ENCODE data around the gene CCDC180.
"Not testable (repeated sequence)": the region's sequence is repeated elsewhere in the genome, so short reads cannot be mapped to it uniquely, and the experiment has no call there.

The CCDC180 gene

DNA sequence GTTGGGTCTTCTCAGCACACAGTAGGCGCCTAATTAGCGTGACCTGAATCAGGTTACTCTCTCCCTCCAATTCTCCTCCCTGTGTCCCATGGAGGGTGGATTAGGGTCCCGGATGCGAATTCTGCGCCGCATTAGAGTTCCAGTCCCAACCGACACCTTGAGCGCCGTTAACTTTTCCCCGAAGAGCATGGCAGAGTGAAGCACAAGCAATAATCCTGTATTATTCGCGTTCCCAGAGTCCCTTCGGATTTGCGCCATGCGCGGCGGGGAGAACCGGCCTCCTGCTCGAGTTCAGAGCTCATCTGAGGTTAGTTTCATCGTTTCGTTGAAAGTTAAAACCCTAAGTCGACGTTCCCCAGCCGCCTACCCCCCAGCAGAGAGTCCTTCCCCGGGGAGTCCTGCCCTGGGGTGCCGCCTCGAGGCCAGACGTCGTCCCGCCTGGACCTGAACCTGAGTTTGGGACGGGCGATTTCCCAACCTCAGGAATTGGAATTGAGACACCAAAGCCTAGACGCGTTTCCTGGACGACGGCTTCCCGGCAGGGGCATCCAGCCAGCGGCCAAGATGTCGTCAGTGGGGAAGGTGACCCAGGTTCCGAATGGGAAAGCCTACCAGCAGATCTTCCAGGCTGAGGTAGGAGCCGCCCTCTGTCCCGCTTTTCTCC lies at the start of gene CCDC180:
CCDC180 (plus strand) TSS at position 160 of the 664 bp plus-strand sequence; CDS start at position 565, 405 bp downstream.
- no peak for DNase-seq

DNA sequence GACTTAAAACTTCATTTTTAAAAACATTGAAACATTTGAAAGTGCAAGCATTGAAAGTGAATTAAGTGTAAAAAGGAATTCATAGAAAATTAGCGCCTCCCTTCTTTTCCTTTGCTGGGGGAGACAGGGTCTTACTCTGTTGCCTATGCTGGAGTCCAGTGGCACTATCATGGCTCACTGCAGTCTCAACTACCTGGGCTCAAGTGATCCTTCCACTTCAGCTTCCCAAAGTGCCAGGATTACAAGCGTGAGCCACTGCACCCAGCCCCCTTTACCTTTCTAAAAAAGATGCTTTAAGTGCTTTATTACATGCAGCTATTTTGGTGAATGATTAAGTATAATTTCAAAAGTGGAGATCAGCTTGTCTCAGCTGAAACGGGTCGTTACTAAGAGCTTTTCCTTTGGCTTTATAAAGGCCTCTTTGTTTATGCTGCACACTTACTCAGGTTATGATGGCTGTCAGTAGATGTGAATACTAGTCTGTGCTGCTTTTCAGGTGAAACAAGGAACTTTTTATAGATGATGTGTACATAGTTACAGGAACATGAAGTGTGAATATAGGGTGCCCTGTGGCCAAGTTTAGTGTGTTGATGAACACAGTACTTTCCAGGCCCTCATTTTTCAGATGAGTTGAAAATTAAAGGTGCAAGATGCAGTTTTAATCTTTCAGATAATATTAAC lies 47.5 kb upstream of the CCDC180 start:
- not testable (repeated sequence) for DNase-seq

DNA sequence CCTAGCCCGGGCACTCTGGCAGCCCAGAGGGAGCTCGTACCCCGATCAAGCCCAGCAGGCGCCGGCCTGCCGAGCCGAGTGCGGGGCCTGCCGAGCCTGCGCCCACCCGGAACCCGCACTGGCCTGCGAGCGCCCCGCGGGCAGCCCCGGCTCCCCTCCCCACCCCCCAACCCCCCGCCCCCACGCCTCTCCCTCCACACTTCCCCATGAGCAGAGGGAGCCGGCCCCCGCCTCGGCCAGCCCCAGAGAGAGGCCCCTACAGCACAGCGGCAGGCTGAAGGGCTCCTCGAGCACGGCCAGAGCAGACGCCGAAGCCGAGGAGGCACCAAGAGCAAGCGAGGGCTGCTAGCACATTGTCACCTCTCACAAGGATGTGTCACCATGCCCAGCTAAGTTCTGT lies 36.2 kb upstream of the CCDC180 start:
- DNase-seq: no peak

DNA sequence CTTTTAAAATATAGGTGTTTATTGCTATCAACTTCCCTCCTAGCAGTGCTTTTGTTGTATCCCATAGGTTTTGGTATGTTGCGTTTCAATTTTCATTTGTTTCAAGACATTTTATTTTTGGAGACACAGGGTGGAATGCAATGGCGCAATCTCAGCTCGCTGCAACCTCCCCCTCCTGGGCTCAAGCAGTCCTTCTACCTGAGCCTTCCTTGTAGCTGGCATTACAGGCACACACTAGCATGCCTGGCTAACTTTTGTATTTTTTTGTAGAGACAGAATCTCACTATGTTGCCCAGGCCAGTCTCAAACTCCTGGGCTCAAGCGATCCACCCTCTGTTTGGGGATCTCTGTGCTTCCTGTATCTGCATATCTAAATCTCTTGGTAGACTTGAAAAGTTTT lies 35.4 kb upstream of the CCDC180 start:
- DNase-seq: no peak

DNA sequence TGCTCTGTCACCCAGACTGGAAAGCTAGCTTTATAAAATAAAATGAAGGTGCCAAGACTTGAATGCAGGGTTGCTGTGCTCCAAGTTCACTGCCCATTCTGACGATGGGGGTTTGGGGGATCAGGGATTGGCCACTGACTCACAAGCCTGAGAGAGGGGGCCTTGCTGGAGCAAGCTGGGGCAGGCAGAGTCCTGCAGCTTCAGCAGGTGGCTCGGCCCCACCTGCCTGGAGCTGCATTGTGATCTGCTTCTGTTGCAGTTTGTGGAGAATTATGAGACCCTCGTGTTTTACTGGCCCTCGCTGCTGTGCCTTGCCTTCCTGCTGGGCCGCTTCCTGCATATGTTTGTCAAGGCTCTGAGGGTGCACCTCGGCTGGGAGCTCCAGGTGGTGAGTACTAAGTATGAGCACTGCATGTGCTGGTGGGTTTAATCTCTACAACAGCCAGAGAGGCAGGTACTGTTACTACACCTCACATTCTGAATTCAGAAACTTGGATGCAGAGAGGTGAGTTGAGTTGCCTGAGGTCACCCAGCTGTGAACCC lies 31.1 kb upstream of the CCDC180 start:
- no peak for DNase-seq

DNA sequence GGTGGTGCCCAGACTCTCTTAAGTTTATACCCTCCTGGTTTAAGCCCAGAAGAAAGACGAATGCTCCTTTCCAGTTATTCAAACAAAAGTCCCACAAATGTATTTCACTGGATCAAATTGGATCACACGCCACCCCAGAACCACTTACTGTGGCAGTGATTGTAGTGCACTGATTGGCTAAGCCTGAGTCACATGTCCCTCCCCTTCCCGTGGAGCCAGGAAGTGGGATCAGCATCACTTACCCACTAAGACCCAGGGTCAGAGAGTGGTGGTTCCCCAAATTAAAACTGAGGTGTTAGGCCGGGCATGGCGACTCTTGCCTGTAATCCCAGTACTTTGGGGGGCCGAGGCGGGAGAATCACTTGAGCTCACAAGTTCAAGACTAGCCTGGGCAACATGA lies 29.5 kb upstream of the CCDC180 start:
- DNase-seq: no peak

DNA sequence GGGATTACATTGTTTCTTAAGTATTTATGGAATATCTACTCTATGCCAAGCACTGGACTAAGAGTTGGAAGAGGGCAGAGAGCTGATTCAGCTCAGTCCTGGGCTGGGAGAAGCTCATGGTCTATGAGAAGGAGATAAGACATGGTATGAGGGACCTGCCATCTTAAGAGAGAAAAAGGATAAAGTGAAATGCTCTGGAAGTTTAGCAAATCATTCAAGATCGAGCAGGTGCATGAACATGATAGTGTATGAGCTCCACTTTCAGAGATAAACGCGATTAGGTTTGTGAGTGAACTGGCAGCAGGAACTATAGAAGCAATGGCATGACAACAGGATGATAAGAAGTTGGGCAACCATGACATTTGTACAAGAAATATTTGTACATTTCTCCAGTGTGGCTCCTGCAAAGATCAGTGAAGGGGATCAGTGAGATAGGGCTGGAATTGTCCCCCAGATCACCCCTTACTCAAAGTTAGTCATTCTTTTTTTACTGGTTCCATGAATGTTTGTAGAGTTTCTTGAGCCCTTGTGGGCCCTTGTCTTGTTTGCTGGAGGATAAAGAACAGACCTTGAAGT lies 26.6 kb upstream of the CCDC180 start:
- DNase-seq: no peak

DNA sequence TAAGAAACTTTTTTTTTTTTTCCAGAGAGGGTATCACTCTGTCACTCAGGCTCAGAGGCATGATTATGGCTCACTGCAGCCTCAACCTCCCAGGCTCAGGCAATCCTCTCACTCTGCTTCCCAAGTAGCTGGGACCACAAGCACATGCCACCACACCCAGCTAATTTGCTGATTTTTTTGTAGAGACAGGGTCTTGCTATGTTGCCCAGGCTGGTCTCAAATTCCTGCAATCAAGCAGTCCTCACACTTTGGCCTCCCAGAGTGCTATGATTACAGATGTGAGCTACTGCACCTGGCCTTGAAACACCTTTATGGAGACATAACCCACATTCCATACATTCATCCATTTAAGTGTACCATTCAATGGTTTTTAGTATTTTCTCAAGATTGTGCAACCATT lies 23.7 kb upstream of the CCDC180 start:
- DNase-seq: no peak

DNA sequence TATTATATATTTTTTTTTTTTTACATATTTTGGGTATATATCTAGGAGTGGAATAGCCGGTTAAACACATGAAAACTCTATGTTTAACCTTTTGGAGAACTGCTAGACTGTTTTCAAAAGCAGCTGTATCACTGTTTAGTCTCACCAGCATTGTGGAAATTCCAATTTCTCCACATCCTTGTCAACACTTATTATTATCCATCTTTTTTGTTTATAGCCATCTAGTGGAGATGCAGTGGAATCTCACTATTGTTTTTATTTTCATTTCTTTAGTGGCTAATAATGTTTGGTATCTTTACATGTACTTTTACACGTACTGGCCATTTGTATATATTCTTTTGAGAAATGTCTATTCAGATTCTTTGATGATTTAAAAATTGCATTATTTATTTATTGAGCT lies 22.7 kb upstream of the CCDC180 start:
- no peak for DNase-seq

DNA sequence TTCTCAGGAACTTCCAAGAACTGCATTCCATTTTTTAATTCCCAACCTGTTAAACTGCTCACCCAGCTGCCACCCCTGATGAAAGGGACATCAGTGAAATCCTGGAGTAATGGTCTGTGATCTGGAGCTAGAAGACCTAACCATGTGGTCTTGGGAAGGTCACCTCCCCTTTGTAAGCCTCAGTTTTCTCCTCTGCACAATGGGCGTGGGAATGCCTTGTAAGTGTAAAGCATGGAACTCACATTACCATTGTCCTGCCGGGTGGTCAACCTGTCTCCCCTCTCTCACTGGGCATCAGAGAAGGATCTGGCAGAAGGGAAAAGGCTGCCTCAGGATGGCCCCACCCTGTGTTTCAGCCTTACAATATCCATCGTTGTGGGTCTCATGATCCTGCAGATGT lies 15.3 kb upstream of the CCDC180 start:
- no peak for DNase-seq

DNA sequence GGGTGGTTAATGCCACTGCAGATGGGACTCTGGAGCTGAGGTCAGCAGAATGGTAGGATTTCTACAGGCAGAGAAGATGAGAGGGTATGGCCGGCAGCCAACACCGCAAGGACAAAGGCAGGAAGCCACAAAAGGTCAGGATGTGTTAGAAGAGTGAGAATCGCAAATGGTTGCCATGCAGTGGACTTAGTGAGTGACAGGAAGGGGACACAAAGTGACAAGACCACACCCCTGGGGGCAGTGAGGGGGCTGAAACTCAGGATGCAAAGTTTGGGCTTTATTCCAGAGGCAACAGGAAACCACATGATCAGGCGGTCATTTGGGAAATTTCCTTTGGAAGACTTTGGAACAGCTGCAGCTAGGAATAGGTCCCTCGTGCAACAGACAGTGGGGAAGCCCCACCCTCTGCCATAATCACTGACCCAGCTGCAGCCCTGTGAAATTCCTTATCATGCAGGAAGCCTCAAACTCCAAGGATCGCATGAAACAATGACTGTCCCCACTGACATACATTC lies 14.2 kb upstream of the CCDC180 start:
- DNase-seq: no peak

DNA sequence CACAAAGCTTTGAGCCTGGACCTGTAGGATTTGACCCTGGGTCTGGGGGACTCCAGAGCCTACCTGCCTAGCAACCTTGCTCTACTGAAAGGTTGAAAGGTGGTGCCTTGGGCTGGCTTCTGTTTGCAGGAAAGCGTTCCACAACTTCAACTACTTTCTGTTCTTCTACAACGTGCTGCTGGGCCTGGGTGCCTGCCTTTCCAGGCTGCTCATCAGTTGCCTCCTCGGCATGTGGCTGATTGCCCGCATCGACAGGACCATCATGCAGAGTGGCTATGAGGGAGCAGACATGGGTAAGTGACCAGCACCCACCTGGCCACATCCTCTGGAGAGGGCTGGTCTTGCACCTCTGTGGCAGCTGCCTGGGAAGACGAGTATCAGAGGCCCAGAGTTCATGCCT lies 13.6 kb upstream of the CCDC180 start:
- no peak for DNase-seq

DNA sequence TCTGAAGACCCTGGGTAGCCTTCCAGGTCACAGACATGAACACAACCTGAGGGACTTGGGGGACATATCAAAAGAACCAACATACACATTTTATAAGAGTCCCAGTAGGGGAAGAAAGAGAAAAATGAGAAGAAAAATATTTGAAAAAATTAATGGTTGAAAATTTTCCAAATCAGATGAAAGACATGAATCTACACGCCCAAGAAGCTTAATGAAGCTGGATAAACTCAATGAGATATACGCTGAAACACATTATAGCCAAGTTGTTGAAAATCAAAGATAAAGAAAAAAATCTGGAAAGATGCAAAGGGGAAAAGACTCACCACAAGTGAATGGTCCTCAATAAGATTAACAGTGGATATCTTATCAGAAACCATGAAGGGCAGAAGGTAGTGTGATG lies 9.6 kb upstream of the CCDC180 start:
- DNase-seq: no peak

DNA sequence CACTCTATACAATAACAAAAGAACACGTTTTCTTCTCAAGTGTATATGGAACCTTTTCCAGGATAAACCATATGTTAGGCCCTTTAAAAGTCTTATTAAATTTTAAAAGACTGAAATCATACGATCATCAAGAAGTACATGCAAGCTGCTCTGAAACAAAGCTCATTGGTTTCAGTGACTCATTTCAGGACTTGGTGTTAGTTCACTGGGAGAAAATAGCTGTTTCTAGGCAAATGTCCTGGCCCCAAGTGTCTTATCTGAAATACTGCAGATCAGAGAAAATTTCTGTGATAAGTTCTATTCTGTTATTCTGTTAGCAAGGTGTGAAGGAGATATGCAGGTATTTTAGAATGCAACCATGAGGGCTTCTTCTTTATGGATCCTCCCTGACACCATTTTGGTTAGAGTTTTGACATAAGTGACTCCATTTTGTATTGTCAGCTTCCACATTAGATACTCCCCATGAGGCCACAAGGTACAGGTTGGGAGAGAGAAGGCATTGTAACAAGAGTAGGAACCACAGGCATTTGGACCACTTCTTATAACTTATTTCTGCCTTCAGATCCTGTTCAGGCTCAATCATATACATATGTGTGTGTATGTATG lies 7.5 kb upstream of the CCDC180 start:
- no peak for DNase-seq

DNA sequence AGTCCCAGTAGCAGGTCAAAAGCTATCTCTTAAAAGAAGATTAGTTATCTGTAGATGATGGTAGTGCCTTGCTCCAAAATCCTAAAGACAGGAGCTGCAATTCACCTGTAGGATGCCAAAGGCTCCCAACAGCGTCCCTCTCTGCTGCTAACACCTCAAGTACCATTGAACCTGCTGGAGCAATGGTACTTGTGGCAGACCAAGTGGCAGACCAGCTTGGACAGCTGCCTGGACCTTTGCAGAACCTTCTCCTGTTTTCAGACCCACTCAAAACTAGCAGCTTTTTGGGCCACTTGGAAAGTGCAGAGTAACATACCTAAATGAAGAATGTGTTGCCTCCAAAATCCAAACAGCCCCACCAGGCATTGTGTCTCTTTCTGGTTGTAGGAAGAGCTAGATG lies 6.9 kb upstream of the CCDC180 start:
- DNase-seq: no peak

DNA sequence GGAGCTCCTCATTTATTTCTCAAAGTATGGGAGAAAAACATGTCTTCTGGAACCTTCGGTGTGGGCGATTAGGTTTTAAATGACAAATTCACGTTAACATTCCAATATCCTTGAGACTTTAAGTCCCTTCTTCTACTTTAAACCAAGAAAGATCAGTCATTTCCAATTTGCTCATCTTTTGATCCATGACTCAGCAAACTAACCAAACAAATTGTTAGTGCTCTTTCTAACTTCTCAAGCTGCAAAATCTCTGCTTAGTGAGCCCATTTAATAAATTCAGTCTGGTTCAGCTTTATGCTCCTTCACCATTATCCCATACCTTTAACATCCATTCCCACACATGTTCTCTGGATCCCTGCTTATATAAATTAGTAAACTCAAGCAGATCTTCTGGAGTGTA lies 5.5 kb upstream of the CCDC180 start:
- DNase-seq: no peak

DNA sequence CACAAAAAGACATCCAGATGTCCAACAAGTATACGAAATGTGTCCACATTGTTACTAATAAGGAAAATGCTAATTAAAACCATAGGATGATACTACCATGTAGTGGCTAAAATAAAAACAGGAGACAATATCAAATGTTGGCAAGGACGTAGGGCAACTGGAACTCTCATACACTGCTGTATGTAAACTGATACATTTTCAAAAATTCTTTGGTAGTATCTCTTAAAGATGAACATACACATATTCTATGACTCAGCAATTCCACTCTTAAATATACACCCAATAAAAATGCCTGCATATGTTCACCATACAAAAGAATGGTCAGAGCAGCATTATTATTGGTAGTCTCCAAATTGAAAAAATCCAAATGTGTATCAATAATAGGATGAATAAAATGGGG lies 2.9 kb upstream of the CCDC180 start:
- DNase-seq: no peak

DNA sequence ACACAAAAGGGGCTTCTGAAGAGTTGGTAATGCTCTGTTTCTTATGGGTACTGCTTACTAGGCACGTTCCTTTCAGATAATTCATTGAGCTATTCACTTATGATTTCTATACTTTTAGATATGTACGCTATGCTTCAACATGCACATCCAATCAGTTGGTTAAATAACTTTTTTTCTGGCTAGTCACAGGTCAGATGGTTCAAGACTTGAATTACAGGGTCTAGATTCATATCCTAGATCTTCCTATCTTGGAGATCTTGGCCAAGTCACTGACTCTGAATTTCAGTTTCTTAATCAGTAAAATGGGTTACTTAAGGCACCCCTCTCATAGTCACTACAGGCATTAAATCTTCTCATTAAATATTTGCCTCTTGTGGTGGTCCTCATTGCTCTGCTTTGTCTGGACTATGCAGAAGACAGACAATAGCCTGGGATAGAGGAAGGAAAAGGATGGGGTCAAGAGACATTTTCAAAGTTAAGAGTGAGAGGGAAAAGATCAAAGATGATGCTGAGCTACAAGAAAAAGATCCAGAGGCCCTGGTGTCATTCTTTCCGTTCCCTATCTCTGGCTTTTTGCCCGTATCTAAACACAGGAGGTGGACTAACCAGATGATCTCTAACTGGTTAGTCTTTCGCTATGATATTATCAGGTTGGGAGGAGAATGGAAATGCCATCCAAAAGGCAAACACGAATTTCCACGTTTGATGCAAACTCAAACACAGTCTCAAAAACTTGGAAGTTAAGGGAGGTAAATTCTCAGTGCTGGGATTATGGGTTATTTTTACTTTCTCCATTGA lies 1.8 kb upstream of the CCDC180 start:
- no peak for DNase-seq

DNA sequence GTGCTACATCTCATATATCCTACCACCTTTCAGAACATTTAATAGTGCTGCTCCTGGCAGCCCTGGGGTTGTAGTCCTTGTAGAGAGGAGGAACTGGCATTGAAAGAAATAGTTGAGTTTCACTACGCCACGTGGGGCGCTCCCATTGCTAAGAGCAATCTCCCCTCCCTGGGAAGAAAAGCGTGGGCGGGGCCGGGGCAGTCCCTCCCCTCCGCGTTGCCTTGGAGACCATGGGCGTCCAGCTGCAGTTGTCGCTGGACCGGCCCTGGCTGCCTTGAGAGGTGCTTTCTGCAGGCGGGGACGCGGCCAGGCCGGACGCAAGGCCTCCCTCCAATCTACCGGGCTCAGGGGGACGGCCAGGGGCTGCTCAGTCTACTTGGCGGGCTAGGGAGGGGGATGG lies 368 bp upstream of the CCDC180 start:
- no peak for DNase-seq

DNA sequence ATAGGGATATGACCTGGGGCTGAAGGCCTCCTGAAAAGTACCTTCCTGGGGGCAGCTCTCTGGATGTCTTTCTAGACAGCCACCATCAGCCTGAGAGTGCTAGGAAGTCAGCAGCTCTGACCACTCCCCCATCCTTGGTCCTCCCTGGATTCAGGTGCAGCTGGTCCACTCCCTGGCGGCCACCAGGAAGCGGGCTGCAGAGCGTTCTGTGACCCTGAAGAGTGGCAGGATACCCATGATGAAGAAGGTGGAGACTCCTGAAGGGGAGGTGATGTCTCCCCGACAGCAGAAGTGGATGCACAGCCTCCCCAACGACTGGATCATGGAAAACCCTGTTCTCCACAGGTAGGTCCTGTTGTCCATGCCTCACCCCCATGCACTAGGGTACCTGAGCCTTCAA lies 1.8 kb downstream of the CCDC180 start:
- no peak for DNase-seq

DNA sequence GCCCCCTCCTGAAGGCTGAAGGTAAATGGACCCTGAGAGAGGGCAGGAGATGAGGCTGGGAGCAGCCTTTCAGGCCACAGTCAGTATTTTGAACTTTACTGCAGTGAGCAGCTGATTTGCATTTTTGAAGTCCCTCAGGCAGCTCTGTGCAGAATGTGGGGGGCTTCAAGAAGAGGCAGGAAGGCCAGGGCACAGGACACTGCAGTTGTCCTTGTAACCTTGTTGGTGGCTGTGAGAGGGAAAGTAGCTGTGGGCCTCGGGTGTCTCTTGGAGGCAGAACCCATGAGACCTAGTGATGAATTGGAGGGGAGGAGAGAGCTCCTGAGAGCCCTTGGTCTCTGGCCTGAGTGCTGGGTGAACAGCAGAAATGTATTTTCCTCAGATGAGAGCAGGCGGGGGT lies 2.6 kb downstream of the CCDC180 start:
- DNase-seq: no peak

DNA sequence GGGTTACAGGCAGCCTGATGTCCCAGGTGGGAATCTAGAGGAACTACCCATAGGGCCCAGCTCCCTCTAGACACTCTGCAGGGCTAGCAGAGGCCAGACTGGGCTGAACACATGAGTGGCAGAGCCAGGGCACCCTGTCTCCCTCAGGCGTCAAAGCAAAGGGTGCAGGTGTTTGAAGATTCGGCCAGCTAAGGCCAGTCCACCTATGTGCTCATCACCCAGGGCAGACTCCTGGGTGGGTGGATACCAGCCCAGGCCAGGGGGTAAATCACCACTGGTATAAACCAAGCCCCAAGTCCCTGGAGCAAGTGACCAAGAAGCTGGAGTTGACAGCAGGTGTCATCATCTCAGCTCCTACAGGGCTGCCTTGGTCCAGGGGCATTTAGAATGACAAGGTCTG lies 3.4 kb downstream of the CCDC180 start:
- no peak for DNase-seq
